ENCODE results near the gene MCM7.

The MCM7 gene

GRCh38 chr7:100093054-100093453, 8.1 kb downstream of the MCM7 start:
- DNase-seq: no peak

GRCh38 chr7:100091411-100092181, 9.6 kb downstream of the MCM7 start:
- DNase-seq: no peak

- no peak for DNase-seq
Measured at GRCh38 chr7:100090527-100091410, 10.4 kb downstream of the MCM7 start.

- no peak for DNase-seq
Measured at GRCh38 chr7:100089458-100090196, 11.6 kb downstream of the MCM7 start.

GRCh38 chr7:100088621-100089457, 12.4 kb downstream of the MCM7 start, which contains the start of gene COPS6:
Gene COPS6 (plus strand): TSS chr7:100088969. CDS start chr7:100088991, 22 bp downstream.
- DNase-seq: peak; percentile 84

GRCh38 chr7:100088095-100088620, 13.0 kb downstream of the MCM7 start:
- DNase-seq: no peak

- DNase-seq: no peak
Measured at GRCh38 chr7:100087055-100087750, 14.0 kb downstream of the MCM7 start.

GRCh38 chr7:100085515-100085914, 15.7 kb downstream of the MCM7 start:
- DNase-seq: no peak

GRCh38 chr7:100082978-100083377, 18.2 kb downstream of the MCM7 start:
- DNase-seq: no peak

GRCh38 chr7:100081535-100082102, 19.6 kb downstream of the MCM7 start, which contains the start of gene ZNF3:
Gene ZNF3 (minus strand): TSS chr7:100081723. CDS start chr7:100077357, 4,366 bp downstream.
- DNase-seq: peak; percentile 96

- DNase-seq: no peak
Measured at GRCh38 chr7:100080907-100081534, 20.2 kb downstream of the MCM7 start.

- no peak for DNase-seq
Measured at GRCh38 chr7:100079024-100079560, 22.1 kb downstream of the MCM7 start.

- no peak for DNase-seq
Measured at GRCh38 chr7:100077205-100077604, 24.0 kb downstream of the MCM7 start.

GRCh38 chr7:100075418-100075817, 25.8 kb downstream of the MCM7 start:
- DNase-seq: no peak

GRCh38 chr7:100074841-100075240, 26.4 kb downstream of the MCM7 start:
- no peak for DNase-seq

- DNase-seq: no peak
Measured at GRCh38 chr7:100072462-100072861, 28.7 kb downstream of the MCM7 start.

- DNase-seq: no peak
Measured at GRCh38 chr7:100071018-100071723, 30.0 kb downstream of the MCM7 start.

GRCh38 chr7:100069991-100070390, 31.2 kb downstream of the MCM7 start:
- DNase-seq: no peak

- no peak for DNase-seq
Measured at GRCh38 chr7:100066953-100067352, 34.2 kb downstream of the MCM7 start.

Measured in activated T-cell treated with anti-CD3 and anti-CD28 coated beads for 4 hours (primary cell).